ENCODE data around the gene DSTN. TPM values are rescaled to one million over a fixed set of nuclear protein-coding genes. Genes with fewer than 3 reads are reported as not detected.
A peak's percentile ranks its signal among the peaks of the same experiment; 100 is the strongest.

DSTN gene
- total RNA-seq, 1 donor from 2014 or later, result 878 TPM

DNA sequence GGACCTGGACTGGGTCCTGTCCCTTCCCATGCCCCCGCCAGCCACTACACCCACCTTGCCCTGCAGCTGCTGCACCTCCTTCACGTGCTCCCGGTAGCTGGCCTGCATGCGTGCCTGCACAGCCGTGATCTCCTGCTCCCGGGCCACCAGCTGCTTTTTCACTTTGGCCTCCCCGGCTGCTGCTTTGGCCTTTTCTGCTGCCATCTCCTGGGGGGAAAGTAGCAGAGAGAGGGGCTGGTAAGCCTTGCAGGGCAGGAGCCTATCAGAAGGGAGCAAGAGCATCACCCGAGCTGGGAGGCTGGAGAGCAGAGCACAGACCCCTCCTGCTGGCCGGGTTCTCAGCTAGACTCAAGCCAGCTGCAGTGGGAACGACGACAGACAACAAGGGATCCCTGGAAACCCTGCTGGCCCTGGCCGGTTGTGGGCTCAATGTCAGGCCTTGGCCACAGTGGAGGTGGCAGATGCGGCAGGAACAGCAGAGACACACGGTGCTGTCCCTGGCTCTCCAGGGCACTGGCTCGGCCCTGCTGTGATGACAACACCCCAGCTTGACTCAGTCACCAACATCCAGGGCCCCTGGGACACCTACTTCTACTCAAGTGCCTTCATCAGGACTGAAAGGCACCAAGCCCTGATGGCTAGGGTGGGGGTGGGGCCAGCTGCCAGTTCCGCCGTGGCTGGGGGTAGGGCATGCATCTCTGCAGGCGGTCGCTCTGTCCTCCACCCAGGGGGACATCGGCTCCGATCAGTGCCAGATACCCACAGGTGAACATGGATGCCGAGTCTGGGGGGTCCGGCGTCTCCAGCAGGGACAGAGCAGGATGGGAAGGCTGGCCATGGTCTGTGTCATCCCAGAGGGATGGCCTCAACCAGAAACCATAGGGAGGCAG lies 66.9 kb downstream of the DSTN start:
- no peak for DNase-seq (ENCODE audit: low spot score)

DNA sequence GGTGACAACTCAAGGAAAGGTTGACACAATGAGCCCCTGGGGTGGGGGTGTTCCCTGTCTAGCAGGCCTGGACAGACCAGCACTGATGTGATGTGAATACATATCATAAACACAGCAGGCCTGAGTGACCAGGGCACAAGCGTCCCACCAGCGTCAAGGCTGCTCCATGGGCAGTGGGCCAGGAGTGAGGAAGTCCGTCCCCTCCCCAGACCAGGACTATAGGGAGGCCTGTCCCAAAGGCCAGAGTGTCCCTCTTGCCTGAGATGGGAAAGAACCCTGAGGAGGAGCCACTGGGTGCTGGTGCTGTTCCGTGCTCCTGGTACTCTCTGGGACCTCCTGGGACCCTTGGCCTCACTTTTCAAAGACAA lies 67.5 kb downstream of the DSTN start:
- DNase-seq (ENCODE audit: low spot score), result no peak

DNA sequence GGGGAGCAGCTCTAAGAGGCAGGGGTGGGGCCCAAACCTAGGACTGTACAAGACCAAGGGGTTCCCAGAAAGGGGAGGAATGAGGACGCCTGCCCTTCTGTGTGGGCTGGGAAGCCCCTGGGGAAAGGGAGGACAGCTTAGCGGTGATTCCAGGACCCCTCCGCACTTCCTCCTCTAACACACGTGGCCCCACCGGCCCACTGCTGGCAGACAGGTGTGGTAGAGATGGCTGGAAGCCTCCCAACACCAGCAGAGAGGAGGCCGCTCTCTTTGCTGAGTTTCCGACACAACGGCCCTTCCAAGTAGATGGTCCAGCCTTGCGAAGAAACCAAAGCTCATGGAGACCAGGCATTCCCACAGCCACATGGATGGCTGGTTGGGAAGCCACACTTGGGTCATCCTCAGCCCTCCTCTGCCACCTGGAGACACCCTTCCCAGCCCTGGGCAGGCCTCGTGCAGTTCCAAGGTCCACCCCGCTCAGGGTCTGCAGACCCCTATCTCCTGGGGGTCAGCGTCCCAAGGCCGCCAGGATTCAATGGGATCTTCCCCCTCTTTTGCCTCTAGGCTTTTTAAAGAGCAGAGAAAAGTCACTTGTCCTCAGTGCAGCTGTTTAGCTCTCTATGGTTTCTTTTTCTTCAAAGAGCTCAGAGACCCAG lies 68.2 kb downstream of the DSTN start:
- DNase-seq (ENCODE audit: low spot score), result no peak

DNA sequence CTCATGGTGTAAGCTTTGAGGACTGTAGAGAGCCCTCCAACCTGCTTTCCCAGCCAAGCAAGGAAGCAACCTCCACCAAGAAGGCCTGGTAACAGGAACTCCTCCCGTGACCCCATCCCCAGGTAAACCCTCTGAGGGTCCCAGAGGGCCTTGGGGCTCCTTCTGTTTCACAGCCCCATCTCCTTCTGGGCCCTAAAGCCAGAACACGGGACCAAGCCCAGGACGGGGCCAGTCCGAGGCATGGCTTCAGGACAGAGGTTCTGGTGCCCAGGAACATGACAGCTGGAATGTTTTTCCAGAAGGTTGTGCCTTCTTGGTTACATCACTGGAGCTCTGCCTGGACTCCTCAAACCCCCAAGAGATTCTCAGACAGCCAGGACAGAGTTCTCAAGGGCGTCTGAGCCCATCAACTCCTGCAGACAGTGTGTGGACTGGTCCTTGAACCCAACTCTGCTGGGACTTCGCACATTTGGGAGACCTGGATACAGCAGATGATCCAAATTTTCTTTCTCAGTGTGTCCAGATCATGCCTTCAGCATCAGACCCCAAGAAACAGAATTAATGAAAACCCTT lies 69.0 kb downstream of the DSTN start:
- no peak for DNase-seq (ENCODE audit: low spot score)

DNA sequence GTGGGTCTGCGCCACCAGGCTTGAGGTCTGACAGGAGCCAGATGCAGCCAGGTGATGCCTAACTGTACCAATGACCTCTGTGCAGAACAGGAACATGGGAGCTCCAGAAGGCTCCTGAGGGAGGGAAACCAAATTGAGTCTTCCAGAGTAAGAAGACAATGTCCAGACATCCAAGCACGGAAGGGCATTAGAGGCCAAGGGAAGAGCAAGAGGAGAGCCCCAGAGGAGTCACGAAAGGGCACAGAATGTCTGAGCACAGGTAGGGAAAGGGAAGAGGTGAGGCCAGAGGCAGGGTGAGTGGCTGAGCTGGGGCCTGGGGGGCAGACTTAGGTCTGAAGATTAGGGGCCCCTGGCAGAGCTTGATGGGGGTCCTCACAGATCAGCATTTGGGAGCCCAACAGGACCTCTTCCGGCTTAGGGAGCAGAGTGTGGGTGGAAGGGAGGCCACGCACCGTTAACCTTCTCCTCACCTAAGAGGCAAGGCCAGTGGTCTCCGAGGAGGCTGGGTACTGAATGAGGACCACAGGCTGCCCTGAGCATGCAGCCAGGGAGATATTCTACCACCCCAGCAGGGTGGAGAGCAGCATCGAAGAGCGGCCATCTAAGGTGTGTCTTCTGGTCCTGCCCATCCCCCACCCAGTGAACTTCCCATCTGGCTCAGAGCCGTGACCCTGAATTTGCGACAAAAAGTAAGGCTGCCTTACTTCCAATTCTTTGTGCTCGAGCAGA lies 70.4 kb downstream of the DSTN start:
- no peak for DNase-seq (ENCODE audit: low spot score)

DNA sequence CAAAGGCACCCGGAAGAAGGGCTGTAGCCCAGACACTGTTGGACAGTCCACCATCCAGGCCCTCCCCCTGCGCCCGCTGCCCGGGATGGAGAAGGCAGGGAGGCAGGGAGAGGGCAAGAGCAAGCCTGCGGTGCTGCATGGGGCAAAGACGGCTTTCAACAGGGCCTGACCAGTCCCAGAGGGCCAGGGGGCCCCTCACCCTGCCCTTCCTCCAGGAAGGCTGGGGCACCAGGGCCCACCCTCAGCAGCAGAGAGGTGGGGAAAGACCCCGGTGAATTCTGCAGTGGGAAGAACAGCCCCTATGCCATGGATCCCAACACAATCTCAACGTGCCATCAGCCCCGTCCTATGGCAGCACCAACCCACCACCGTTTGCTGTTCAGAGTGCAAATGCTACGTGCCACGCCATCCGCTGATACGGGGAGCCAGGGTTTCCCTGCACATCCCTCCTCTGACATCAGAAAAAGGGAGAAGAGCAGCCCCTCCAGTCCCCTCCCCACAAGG lies 71.1 kb downstream of the DSTN start:
- DNase-seq (ENCODE audit: low spot score), result no peak

DNA sequence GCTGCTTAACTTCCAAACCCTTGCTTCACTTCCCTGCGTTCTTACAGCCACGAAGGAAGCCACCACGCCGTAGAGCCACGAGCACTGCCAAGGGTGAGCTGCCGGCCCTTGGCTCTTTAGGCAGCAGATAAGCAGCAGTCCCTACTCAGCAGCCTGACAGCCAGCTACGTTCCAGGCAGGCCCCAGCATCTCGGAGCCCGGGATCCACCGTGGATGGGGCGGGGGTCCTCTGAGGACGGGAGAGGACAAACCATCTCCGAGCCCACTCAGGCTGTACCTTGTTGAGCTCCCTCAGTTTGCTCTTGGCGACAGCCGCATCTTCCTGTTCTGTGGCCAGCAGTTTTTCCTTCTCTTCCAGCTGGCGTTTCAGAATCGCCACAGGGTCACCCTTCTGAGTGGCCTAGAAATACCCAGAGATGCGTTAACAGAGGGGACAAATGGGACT lies 71.7 kb downstream of the DSTN start:
- no peak for DNase-seq (ENCODE audit: low spot score)

DNA sequence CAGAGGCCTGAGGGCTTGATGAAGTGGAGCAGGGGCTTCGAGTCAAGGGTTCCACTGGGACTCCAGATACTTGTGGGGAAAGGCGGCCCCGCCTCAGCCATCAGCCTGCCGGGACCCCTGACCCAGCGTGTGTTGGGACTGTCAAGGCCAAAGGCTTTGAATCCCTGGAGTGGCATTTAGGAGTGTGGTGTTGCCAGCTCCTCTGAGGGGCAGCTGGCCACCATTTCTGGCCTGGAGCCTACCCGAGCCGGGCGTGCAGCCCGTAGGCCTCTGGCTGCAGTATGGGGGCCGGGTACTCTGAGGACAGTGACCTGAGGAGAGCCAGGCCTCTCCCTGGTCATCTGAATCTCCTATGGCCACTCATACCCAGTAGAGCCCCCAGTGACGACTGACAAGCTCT lies 72.1 kb downstream of the DSTN start:
- DNase-seq (ENCODE audit: low spot score), result no peak

DNA sequence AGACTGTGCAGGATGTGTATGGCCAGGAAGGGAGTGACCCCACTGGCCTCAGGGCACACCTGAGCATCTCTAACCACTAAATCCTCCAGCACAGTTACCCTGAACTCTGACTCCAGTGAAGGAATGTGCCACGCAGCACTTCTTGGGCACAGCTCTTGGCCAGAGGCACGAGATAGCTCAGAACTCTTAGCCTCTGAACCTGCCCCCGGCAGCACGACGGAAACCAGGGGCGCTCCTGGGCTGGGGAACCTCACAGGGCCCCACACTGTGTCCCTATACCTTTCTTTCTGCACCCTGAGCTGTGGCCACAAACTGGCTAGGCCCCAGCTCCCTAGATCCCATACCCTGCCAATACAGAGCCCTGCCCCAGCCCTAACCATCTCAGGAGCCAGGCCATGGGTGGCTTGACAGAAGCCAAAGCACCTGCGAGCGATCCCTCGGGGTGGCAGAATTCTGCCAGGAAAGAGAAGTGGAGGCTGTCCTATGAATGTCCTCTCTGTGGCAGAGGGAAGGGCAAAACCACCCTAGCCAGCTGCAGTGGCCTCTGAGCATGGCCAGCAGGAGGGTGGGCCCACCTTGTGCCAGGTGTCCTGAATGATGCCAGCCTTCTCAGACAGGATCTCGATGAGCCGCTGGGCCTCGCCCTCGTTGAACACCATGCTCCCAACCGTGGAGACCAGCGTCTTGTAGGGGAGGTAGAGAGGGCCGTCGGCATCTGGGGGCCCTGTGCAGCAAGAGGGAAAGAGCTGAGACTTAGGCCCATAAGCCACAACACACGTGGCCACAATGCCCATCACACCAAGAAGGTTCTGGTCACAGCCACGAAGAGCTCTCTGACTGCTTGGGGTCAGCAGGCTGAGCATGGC lies 72.8 kb downstream of the DSTN start:
- DNase-seq (ENCODE audit: low spot score), result no peak

DNA sequence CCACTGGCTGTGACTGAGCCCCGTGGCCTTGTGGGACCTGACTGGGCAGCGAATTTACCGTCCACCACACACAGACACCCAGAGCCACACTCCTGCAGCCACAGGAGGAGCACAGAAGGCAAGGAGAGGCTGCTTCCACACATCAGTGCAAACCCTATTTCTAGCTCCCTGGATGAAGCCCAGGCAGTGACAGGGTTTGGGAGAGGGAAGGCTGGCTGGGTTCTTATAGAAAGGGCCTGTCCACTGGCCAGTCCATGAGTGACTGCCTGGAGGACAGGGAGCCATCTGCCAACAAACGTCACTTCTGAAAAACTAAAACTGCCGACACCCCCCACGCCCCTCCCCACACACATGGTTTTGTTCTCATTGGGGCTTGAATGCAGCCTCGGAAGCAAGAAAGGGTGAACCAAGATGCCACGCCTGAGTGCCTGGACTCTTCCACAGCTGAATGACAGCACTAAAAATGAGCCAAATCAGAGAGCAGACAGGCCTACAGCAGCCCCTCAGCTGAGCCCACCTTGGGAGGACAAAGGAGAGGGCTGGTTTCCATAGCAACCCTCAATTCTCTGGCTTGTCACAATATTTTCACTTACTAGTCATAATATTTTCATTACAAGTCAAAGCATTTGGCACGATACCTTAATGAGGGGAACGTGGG lies 73.8 kb downstream of the DSTN start:
- DNase-seq (ENCODE audit: low spot score), result no peak

DNA sequence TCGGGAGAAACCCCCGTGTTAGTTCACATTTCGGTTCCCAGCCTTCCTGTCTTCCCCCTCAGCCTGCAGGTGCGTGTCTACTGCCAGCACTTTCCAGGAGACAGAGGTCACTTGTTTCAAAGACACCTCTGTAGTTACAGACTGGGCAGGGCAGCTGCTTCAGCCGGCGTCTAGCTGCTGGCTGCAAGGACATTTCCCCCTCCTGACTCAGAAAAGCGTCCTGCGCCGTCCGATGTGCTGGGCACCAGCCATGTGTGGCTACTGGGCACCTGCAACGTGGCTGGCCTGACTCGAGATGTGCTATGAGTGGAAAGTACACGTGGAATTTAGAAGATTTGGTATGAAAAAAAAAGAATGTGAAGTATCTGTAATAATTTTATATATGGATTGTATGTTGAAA lies 74.6 kb downstream of the DSTN start:
- no peak for DNase-seq (ENCODE audit: low spot score)

DNA sequence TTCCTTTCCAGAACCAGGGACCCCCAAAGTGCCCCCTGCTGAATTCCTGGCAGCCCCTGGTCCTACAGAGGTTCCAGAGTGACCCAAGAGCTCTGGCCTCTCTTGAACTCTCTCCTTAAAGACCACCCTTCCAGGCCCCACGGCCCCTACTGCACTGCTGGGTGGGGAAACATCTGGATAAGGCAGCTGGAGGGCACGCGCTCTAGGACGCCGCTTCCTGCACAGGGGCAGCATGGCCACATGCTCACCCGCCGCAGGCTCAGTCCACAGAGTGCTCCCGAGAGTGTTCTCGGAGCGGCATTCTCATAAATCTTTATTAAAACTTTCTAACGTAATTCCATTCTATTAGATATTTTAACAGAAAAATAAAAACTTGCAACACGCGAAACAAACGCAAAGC lies 75.1 kb downstream of the DSTN start:
- DNase-seq (ENCODE audit: low spot score), result no peak

DNA sequence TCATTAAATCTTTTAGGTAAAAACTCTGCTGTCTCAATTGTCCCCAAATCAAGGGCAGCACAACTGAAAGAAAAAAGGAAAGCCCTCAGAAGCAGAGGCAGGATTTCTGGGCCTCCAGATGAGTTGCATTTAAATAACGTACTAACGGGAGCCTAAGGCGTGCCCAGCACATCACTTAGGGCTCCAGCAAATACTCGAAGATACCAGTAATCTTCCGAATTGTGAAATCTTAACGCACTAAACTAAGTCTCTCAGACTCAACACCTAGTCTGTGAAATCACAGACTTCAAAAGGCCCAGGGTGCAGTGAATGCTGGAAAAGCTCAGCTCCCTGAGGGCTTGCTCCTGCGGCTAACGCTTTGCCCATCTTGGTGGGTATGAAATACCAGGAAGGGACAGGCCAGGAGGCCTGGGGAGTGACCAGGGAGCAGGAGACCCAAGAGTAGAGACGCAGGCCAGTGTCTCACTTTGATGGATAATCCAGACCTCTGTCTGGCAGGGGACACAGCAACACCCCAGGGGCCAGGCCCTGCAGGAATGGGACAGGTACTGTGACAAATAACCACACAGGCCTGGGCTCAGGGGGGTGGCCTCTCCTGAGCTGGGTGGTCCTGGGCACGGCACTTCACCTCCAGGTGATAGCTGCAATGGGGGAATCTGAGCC lies 75.8 kb downstream of the DSTN start:
- peak; percentile 72 for DNase-seq (ENCODE audit: low spot score)

DNA sequence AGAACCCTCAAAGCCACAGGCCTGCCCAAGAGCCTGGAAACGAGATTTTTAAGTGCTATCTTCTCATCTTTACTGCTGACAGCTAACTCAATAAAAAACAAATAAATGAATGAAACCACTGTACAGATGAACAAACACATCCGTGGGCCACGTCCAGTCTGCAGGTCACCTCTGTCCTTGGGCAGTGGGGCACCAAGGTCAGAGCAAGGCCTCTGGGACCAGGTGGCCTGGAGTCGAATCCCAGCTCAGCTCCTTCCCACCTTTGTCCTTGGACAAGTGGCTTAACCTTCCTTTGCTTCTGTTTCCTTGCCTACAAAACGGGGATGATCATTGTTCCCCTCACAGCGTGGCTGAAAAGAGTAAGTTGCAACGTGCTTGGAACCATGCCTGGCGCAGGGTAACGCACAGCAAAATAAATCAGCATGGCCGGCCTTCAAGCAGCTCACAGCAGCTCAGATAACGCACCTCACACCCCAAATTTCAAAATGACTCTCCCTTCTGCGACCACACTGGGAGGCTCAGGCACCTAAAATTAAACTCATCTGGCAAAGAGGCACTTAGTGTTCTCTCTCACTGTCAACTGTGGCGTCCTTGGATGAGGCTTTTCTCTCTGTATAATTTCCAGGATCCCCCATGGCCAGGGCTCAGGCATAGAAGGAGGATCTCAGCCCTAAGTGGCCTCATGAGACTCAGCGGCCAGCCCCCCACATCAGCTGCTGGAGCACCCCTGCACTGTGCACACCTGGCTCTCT lies 76.5 kb downstream of the DSTN start:
- DNase-seq (ENCODE audit: low spot score), result no peak

DNA sequence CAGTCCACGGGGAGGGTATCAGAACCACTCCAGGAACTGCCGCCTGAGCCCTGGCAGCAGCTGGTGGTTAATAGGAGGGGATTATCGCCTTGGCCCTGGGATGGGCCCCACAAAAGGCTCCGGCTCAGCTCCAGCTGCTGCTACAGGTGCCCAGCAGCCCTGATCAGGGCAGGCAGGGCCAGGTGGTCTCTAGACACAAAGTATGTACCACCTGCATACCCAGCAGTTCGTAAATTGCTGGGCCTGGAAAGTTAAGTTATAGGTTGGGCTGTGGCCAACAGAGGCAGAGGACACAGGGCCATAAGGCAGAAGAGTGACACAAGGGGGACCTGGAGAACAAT lies 77.1 kb downstream of the DSTN start:
- no peak for DNase-seq (ENCODE audit: low spot score)

DNA sequence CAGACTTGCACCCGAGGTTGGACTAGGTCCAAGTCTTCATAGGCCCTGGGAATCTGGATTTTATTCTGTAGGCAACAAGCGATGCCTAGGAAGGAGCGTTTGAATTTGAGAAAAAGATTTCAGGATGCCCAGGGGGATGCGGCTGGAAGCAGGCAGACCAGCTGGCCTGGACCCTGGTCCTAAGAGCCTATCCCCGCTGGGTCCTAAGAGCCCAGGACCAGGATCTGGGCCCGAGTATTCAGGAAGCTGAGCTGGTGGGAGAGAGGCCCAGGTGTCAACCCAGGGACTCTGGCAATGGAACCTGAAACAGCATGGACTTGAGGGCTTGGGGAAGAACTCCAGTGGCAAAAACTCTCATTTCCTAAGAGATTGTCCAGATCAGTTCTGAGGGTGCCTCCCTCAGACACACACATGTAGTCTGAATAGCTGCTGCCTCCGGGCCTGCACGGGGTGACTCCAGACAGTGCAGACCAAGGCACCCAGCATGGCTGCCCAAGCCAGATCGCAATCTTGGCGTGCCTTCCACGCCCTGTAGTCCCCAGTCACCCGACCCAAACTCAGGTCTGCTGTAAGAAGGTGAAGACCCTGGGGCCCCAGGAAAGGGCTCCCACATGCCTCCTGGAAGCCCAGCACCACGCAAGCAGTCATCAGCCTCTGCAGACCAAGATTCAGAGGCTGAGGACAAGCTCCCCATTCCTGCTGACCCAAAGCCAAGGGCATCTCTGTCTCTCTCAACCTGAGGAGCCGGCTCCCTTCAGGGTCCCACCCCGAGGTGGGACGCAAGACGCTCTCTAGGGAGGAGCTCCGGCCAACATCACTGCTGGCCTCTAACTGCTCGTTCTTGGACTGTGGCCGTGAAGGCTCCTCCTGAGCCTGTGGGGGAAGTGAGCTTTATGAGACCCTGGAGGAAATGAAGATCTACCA lies 77.8 kb downstream of the DSTN start:
- no peak for DNase-seq (ENCODE audit: low spot score)

DNA sequence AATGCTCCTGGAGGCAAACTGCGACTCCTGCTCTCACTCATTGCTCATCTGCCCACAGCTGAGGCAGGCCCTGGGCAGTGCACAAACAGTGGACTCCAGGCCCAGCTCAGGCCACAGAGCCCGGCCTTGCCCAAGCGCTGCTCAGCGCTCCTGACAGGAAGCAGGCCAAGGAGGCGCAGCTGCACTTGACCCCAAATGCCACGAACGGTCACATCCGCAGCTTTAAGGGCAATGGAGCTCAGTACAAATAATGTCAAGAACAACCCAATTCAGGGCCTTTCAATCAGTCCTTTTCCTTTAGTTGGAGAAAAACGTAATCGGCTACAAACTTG lies 78.4 kb downstream of the DSTN start:
- no peak for DNase-seq (ENCODE audit: low spot score)
